GM21825 (cell line): ENCODE measurements around the gene MFSD2A.
"Not testable (repeated sequence)": the region's sequence is repeated elsewhere in the genome, so short reads cannot be mapped to it uniquely, and the experiment has no call there.

Experiments used
- ATAC-seq: cut with Tn5 transposase; IDR thresholded peaks from one replicate; pipeline ENCODE4 v1.9.1; 2021; ENCODE audit warnings: mild to moderate bottlenecking, moderate library complexity; ENCODE audit not compliant: unreplicated experiment

The MFSD2A gene

DNA sequence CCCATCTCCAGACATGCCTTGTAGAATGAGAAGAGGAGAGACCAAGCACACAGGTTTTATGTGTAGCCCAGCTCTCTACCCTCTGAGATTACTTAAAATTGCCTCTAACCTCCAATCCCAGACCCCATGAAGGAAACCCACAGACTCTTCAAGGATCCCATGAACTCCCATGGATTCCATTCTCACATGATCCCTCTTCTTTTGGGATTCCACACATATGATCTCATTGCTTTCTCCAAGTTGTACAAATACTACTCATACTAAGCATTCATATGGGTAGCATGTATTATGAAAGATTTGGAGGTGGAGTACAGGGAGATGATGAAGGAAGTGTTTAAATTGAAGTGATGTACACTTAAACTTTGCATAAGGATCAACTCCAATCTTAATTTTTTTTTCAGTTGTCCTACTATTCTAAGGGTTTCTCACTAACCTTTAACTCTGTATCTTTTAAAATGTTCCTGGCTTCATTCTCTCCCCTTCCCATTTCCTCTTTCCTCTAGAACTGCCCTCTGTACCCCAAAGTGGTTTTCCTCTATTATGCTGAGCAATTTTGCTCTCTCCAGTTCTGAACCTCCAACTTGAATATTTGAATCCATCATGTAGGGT, 41.6 kb downstream of the MFSD2A start:
- ATAC-seq = no peak

DNA sequence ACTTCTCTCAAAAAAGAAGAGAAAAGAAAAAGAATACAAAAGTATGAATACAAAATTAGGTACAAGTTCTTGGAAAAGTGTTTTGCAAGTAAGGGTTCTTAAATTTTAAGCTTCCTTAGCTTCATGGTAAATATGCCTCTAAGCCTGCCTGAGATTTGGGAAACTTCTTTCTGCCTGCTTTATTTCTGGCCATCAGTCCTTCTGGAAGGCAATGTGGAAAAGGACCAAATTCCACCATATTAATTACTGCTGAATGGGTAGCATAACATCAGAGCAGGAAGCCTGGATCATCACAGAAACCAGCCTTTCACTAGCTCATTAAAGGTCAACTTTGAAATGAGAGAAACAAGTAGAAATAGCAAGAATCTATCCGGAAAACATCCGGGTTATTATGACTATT, 46.5 kb downstream of the MFSD2A start:
- ATAC-seq = no peak

DNA sequence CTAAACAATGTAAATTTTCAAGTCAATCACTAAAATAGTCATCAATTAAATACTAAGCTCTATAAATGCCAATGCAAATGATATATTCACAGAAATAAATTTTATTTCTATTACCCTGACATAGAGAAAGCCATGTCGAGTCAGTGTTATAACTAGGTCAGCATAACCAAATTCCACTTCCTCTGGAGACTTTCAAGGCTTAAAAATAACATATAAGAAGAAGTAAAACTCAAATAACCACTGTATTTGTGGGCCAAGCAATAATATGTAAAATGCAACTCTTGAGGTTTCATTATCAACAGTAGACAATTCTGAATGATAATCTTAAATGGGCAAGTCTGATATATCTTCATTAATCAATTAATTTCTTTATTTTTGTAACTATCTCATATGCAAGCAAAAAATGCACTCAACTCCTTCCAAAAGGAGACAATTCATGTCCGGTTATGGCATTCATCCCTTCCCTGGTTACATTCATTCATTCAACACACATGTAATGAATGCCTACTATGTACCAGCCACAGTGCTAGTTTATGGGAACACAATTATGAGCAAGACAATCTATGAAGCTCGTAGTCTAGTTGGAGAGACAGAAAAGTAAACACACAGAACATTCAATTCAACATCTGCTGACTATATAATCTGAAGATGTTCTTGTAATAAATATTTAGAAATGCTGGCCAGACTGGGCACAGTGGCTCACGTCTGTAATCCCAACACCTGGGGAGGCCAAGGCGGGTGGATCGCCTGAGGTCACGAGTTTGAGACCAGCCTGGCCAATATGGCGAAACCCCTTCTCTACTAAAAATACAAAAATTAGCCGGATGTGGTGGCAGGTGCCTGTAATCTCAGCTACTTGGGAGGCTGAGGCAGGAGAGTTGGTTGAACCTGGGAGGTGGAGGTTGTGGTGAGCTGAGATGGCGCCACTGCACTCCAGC, 48.5 kb downstream of the MFSD2A start:
- ATAC-seq = peak; percentile 80

DNA sequence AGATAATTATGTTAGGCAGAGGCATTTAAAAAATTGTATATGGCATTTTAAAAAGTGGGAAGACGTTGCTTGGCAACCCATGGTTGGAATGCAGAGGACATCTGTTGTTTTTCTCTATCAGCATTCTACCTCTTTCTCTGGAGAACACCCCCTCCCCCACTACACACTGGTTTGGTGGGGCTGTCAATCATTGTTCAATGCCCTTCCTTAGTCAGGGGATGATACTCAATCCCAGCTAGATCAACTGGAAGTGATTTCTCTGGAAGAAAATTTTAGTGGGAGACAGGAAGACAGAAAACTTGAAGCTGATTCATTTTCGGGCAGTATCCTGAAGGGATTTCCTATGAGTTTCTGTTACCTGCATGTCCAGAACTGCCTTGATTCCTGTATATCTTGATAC, 49.9 kb downstream of the MFSD2A start:
- ATAC-seq = no peak

DNA sequence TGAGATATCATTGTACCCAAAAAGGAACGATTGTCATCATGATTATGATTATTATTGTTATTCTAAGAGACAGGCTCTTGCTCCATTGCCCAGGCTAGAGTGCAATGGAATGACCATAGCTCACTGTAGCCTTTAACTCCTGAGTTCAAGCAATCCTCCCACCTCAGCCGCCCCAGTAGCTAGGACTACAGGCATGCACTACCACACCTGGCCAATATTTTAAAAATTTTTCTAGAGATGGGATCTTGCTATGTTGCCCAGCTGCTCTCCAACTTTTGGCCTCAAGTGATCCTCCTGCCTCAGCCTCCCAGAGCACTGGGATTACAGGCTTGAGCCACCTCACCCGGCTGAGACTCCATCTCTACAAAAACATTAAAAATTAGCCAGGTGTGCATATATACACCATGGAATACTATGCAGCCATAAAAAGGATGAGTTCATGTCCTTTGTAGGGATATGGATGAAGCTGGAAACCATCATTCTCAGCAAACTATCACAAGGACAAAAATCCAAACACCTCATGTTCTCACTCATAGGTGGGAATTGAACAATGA, 52.6 kb downstream of the MFSD2A start:
- not testable (repeated sequence) for ATAC-seq

DNA sequence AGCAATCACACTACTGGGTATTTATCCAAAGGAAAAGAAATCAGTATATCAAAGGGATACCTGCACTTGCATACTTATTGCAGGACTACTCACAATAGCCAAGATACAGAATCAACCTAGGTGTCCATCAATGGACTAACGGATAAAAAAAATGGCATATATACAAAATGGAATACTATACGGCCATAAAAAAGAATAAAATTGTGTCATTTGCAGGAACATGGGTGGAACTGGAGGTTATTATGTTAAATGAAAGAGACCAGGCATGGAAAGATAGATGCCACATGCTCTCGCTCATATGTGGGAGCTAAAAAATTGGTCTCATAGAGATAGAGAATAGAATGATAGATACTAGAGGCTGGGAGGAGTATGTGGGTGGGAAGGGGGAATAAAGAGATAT, 56.3 kb downstream of the MFSD2A start:
- no peak for ATAC-seq

DNA sequence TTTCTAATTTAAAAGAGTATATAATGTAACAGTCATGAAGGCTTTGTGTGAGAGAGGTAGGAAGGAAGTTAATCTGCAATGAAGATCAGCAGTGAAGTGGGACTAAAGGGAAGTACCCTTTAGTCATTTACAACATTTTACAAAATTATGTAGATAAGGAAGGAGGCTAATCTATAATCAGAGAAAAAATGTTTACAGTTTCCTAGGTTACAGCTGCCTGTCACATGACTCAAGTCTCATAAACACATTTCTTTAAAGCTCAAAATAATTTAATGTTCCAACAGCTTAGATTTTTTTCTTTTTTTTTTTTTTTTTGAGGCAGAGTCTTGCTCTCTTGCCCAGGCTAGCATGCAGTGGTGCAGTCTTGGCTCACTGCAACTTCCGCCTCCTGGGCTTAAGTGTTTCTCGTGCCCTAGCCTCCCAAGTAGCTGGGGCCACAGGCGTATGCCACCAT, 59.3 kb downstream of the MFSD2A start:
- no peak for ATAC-seq

DNA sequence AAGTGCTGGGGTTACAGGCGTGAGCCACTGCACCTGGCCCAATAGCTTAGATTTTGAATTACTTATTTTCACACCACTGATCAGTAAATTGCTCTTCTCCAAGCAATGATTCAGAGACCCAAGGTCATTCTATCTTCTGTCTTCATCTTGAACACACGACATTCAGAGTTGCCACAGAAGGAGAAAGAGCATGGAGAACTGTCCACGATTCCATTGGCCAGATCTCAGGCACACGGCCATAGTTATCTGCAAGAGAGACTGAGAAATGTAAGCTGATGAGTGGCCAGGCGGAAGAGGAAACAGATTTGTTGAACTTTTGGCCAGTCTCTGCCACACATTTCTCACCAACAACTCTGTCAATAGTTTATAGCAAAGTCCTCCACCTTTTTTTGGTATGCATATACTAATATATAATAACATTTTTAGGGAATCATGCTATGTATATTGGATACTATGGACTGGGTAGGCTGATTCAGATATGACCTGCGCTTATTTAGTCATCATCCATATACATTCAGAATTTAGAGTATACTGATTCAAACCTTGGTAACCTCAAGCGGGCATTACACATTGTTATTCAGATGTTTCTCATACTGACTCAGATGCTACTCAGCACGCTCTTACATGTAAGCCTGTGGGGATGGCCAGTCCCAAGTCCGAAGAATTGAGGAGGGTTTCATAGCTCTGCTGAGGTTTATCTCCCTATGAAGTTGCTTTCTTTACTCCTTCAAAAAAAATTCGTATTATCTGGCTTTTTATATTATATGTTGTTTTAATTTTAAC, 60.1 kb downstream of the MFSD2A start:
- ATAC-seq = no peak

DNA sequence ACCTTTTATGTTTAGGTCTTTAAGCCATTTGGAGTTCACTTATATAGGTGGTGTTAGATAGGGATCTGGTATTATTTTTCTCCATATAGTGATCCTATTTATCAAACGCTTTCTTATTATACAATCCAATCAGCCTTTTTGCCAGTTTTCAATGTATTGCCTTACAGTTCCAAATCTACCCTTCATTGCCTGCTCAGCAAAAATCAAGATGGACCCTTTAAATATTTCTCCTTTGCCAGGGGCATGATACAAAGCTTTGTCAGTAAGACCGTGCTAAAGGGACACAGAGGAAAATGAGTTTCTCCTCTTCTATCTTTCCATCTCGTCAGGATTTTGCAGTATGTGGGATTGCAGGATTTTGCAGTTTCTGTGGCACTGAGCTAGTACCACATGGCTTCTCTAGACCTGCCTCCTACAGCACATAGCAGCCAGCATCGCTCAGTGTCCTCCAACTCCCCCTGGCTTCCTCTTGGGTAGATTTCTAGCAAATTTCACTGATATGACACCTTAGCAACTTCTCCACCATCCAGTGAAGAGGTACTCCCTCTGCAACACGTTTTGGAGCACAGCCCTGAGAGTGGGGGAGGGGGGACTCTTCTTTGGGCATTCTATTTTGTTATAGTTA, 63.1 kb downstream of the MFSD2A start:
- no peak for ATAC-seq
